ENCODE data around the gene ATG5.

Gene ATG5

DNA sequence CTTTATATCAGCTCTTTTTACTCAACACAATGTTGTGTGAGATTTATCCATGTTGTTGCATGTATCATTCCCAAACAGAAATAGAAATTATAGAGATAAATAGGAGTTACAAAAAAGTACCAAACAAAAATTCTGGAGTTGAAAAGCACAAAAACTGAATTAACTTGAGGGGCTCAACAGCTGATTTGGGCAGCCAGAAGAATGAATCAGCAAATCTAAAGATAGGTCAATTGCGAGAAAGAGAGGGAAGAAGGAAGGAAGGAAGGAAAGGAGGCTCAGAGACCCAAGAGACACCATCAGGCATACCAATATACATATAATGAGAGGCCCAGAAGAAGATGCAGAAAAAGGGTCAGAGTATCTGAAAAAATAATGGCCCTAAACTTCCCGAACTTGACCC, 98.9 kb downstream of the ATG5 start:
- TF ChIP-seq, protein P1, sequence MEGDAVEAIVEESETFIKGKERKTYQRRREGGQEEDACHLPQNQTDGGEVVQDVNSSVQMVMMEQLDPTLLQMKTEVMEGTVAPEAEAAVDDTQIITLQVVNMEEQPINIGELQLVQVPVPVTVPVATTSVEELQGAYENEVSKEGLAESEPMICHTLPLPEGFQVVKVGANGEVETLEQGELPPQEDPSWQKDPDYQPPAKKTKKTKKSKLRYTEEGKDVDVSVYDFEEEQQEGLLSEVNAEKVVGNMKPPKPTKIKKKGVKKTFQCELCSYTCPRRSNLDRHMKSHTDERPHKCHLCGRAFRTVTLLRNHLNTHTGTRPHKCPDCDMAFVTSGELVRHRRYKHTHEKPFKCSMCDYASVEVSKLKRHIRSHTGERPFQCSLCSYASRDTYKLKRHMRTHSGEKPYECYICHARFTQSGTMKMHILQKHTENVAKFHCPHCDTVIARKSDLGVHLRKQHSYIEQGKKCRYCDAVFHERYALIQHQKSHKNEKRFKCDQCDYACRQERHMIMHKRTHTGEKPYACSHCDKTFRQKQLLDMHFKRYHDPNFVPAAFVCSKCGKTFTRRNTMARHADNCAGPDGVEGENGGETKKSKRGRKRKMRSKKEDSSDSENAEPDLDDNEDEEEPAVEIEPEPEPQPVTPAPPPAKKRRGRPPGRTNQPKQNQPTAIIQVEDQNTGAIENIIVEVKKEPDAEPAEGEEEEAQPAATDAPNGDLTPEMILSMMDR (conservative IDR thresholded peaks at IDR 0.05; ENCODE audit: control insufficient read depth, insufficient read depth, low read depth, low read length): no peak
- no peak for DNase-seq (ENCODE audit: low read depth)
- H3K4me3 ChIP-seq (ENCODE audit: control insufficient read depth, low read depth, low read length): no peak overlapping the region

DNA sequence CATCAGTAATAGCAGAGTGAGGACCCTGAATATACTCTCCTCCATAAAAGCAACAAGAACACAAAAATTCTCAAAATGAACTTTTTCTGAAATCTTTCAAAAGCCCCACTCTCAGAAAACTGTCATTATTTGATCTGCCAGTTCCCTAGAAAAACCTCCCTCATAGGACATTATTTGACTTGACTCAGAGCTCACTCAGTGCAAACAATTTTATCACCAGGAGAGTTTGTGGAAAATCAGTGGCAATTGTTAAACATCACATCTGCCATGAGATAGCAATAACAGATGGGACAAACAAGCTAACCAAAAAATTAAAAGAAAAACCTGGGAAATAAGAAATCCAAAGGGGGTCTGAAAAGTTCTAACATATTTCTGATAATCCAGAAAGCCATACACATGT, 100.0 kb downstream of the ATG5 start:
- no peak for DNase-seq (ENCODE audit: low read depth)
- TF ChIP-seq, protein P1 (conservative IDR thresholded peaks at IDR 0.05; ENCODE audit: control insufficient read depth, insufficient read depth, low read depth, low read length): no peak
- H3K4me3 ChIP-seq (ENCODE audit: control insufficient read depth, low read depth, low read length): no peak overlapping the region

DNA sequence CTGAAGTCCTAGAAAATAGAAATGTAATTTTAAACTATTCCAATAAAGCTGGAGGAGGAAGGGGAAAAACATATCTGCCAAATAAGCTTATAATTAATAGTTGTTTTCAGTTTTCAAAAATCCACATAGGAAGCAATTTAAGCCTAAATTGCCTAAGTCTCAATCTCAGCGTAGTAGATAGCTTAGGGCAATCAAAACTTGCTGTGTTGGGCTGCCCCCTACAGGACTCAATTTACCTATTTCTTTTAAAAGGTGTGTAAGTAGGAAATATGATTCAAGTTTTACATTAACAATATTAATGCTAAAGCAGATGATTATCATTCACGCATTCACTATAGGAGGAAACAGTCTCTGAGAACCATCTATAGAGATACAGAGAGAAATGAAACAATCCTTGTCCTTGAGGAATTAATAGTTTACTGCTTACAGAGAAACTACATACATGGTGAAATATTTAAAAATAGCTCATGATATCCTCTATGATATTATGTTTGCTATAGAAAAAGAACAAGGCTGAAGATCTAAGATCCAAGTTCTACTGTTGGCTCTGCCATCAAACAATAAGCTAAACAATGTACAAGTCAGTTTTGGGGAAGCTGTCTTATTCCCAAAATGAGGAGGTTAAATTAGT, 102.1 kb downstream of the ATG5 start:
- DNase-seq (ENCODE audit: low read depth): peak; percentile 82
- H3K4me3 ChIP-seq (ENCODE audit: control insufficient read depth, low read depth, low read length): no peak overlapping the region
- TF ChIP-seq, protein P1 (conservative IDR thresholded peaks at IDR 0.05; ENCODE audit: control insufficient read depth, insufficient read depth, low read depth, low read length): peak; percentile 62

DNA sequence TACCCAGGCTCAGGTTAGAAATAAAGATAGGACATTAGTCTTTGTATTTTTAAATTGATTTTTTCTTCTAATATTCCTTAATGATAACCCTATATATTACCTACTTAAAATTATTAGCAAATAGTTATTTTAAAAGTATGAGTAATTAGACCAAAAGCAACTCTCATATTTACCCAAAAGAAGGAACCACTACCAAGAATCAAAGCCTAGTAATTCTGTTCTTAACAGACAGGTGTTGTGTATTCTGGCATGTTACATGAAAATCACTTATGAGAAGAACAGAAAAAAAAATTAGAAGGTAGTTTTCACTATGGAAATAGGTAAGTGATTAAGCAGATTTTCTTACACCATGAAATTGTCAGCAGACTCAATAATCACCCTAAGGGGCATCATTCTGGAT, 105.1 kb downstream of the ATG5 start:
- DNase-seq (ENCODE audit: low read depth): no peak
- TF ChIP-seq, protein P1 (conservative IDR thresholded peaks at IDR 0.05; ENCODE audit: control insufficient read depth, insufficient read depth, low read depth, low read length): no peak
- H3K4me3 ChIP-seq (ENCODE audit: control insufficient read depth, low read depth, low read length): no peak overlapping the region

DNA sequence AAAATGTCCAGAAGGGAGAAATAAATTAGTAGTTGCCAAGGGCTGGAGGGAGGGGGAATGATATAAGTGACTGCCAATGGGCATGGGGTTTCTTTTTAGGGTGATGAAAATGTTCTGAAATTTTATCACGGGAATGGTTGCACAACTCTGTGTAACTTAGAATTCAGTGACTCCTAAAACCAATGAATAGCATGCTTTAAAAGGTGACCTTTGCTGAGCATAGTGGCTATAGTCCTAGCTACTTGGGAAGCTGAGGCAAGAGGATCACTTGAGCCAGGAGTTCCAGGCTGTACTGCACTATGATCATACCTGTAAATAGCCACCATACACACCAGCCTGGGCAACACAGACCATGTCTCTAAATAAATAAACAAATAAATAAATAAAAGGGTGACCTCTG, 109.0 kb downstream of the ATG5 start:
- TF ChIP-seq, protein P1 (conservative IDR thresholded peaks at IDR 0.05; ENCODE audit: control insufficient read depth, insufficient read depth, low read depth, low read length): no peak
- peak; percentile 5 for DNase-seq (ENCODE audit: low read depth)

DNA sequence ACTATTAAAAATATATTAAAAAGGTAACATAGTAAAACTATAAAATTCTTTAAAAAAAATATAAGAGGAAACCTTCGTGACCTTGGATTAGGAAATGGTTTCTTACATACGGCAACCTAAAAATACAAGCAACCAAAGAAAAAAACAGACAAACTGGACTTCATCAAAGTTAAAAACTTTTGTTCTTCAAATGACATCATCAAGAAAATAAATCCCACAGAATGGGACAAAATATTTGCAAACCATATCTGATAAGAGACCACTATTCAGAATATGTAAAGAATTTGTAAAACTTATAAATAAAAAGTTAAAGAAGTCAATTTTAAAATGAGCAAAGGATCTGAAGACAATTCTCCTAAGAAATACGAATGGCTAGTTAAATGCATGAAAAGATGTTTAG, 110.0 kb downstream of the ATG5 start:
- no peak for DNase-seq (ENCODE audit: low read depth)
- TF ChIP-seq, protein P1 (conservative IDR thresholded peaks at IDR 0.05; ENCODE audit: control insufficient read depth, insufficient read depth, low read depth, low read length): no peak
- H3K4me3 ChIP-seq (ENCODE audit: control insufficient read depth, low read depth, low read length): no peak overlapping the region

More for the DNA sequence above, 109.0 kb downstream of the ATG5 start:
- H3K4me3 ChIP-seq (ENCODE audit: control insufficient read depth, low read depth, low read length): no peak overlapping the region

DNA sequence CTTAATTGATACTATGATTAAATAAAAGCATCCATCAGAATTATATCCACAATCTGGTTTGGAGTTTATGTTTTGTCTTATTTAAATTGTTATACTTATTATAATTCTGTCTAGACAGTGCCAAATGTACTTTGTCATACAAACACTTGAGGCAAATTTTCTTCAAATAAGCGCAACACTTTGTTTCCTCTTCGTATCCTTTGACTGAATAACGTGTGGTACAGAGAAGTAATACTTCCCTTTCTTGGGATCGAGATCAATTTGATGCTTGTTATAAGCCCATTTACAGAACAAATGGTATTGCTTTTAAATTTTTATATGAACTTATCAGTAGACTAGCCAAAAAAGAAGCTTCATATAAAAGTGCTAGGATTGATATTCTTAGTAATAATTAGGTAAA, 111.0 kb downstream of the ATG5 start:
- no peak overlapping the region for H3K4me3 ChIP-seq (ENCODE audit: control insufficient read depth, low read depth, low read length)
- TF ChIP-seq, protein P1 (conservative IDR thresholded peaks at IDR 0.05; ENCODE audit: control insufficient read depth, insufficient read depth, low read depth, low read length): no peak
- no peak for DNase-seq (ENCODE audit: low read depth)

All from fibroblast of mammary gland (primary cell).